SJSA1 (cell line): ENCODE measurements around the gene TM9SF3. TPM values are rescaled to one million over a fixed set of nuclear protein-coding genes. Genes with fewer than 3 reads are reported as not detected.

Experiments
- DNase-seq, 2 experiments: peaks; one replicate each; pipeline ENCODE4 v3.0.0-alpha.2; 2015 to 2020; ENCODE audit warnings: low spot score in 2 of 2, low read depth in 1 of 2
- H3K27ac ChIP-seq: fragments of 250-450 bp; sonication (Bioruptor Pico); 2 replicates; pipeline ENCODE4 v1.5.1; 2020; ENCODE audit warnings: mild to moderate bottlenecking, moderate library complexity
- H3K27me3 ChIP-seq: fragments of 250-450 bp; sonication (Bioruptor Pico); replicated peaks from 2 replicates; pipeline ENCODE4 v1.5.1; 2020; ENCODE audit warnings: mild to moderate bottlenecking, moderate library complexity
- H3K36me3 ChIP-seq: fragments of 250-450 bp; sonication (Bioruptor Pico); 2 replicates; pipeline ENCODE4 v1.5.1; 2020; ENCODE audit warnings: mild to moderate bottlenecking
- H3K4me1 ChIP-seq: fragments of 250-450 bp; sonication (Bioruptor Pico); replicated peaks from 2 replicates; pipeline ENCODE4 v1.6.1; 2021; ENCODE audit warnings: mild to moderate bottlenecking
- H3K4me3 ChIP-seq: fragments of 250-450 bp; sonication (Bioruptor Pico); 2 replicates; pipeline ENCODE4 v1.5.1; 2020; ENCODE audit warnings: mild to moderate bottlenecking
- H3K9me3 ChIP-seq: fragments of 250-450 bp; sonication (Bioruptor Pico); replicated peaks from 2 replicates; pipeline ENCODE4 v1.5.1; 2020; ENCODE audit warnings: mild to moderate bottlenecking
- total RNA-seq: library from RNA; depleted of rRNA; stranded (reverse); fragments of >200 nt; shearing (Covaris generic); gene quantifications from 2 replicates; pipeline ENCODE4 v1.2.3, GENCODE V29; 2014; rRNA removed

TM9SF3 gene
- 119 and 139 TPM in 2 replicates for total RNA-seq

GRCh38 chr10:96586419-96587263 lies at the start of gene TM9SF3:
Gene TM9SF3 (minus strand): TSS chr10:96587012. CDS start chr10:96586835, 177 bp downstream.
- Histone ChIP-seq H3K9me3 (peaks cover 4% of the 10 kb centered on the region; the same call in 1 of the 2 replicates), H3K4me3 (peak within 1 kb of the TSS; percentile 100), H3K27ac (peak within 1 kb of the TSS; percentile 97), H3K27me3 (no peaks in the 10 kb centered on the region), H3K4me1 (peaks cover 29% of the 10 kb centered on the region), H3K36me3 (peaks cover 25% of the 10 kb centered on the region)
- peak; percentile 89 to 96 for DNase-seq

GRCh38 chr10:96636551-96636950 lies 49.7 kb upstream of the TM9SF3 start:
- H3K36me3 ChIP-seq: no peaks in the 10 kb centered on the region
- H3K27ac ChIP-seq: no peak overlapping the region
- peaks cover 16% of the 10 kb centered on the region for H3K4me1 ChIP-seq
- no peaks in the 10 kb centered on the region for H3K9me3 ChIP-seq
- no peak overlapping the region for H3K4me3 ChIP-seq
- H3K27me3 ChIP-seq: no peaks in the 10 kb centered on the region; the same call in none of the 2 replicates
- peak in 1 of 2 experiments; percentile 66 for DNase-seq

GRCh38 chr10:96632974-96633710 lies 46.3 kb upstream of the TM9SF3 start:
- Histone ChIP-seq H3K27me3 (no peaks in the 10 kb centered on the region; the same call in 1 of the 2 replicates), H3K9me3 (no peaks in the 10 kb centered on the region), H3K36me3 (no peaks in the 10 kb centered on the region), H3K4me1 (peaks cover 10% of the 10 kb centered on the region), H3K4me3 (no peak overlapping the region), H3K27ac (no peak overlapping the region)
- no peak for DNase-seq

- DNase-seq: no peak
- H3K36me3 ChIP-seq: no peaks in the 10 kb centered on the region
- no peaks in the 10 kb centered on the region for H3K27me3 ChIP-seq
- H3K9me3 ChIP-seq: no peaks in the 10 kb centered on the region
- H3K27ac ChIP-seq: no peak overlapping the region
- H3K4me3 ChIP-seq: no peak overlapping the region
- H3K4me1 ChIP-seq: no peaks in the 10 kb centered on the region
These were observed 40.5 kb upstream of the TM9SF3 start for GRCh38 chr10:96627292-96627691.

- Histone ChIP-seq H3K4me1 (no peaks in the 10 kb centered on the region), H3K27me3 (no peaks in the 10 kb centered on the region), H3K9me3 (no peaks in the 10 kb centered on the region), H3K4me3 (no peak overlapping the region), H3K27ac (no peak overlapping the region), H3K36me3 (no peaks in the 10 kb centered on the region)
- no peak for DNase-seq
These were observed 40.0 kb upstream of the TM9SF3 start for GRCh38 chr10:96626795-96627194.

GRCh38 chr10:96625173-96625572 lies 38.4 kb upstream of the TM9SF3 start:
- Histone ChIP-seq H3K9me3 (no peaks in the 10 kb centered on the region), H3K27ac (no peak overlapping the region), H3K4me3 (no peak overlapping the region), H3K27me3 (no peaks in the 10 kb centered on the region), H3K4me1 (no peaks in the 10 kb centered on the region), H3K36me3 (no peaks in the 10 kb centered on the region)
- DNase-seq: no peak

GRCh38 chr10:96622013-96622787 lies 35.4 kb upstream of the TM9SF3 start:
- Histone ChIP-seq H3K9me3 (no peaks in the 10 kb centered on the region), H3K36me3 (no peaks in the 10 kb centered on the region), H3K27me3 (no peaks in the 10 kb centered on the region), H3K4me3 (no peak overlapping the region), H3K27ac (no peak overlapping the region), H3K4me1 (no peaks in the 10 kb centered on the region)
- DNase-seq: no peak

GRCh38 chr10:96619796-96620773 lies 33.3 kb upstream of the TM9SF3 start:
- H3K4me1 ChIP-seq: peaks cover 2% of the 10 kb centered on the region
- no peak for DNase-seq
- H3K27ac ChIP-seq: no peak overlapping the region
- H3K4me3 ChIP-seq: no peak overlapping the region
- H3K27me3 ChIP-seq: no peaks in the 10 kb centered on the region
- no peaks in the 10 kb centered on the region for H3K9me3 ChIP-seq
- no peaks in the 10 kb centered on the region for H3K36me3 ChIP-seq

GRCh38 chr10:96619120-96619519 lies 32.3 kb upstream of the TM9SF3 start:
- Histone ChIP-seq H3K4me3 (no peak overlapping the region), H3K36me3 (no peaks in the 10 kb centered on the region), H3K27ac (no peak overlapping the region), H3K4me1 (peaks cover 12% of the 10 kb centered on the region), H3K9me3 (no peaks in the 10 kb centered on the region), H3K27me3 (no peaks in the 10 kb centered on the region)
- no peak for DNase-seq

- no peaks in the 10 kb centered on the region for H3K27me3 ChIP-seq
- DNase-seq: no peak
- no peak overlapping the region for H3K4me3 ChIP-seq
- H3K27ac ChIP-seq: no peak overlapping the region
- H3K4me1 ChIP-seq: peaks cover 16% of the 10 kb centered on the region
- H3K9me3 ChIP-seq: no peaks in the 10 kb centered on the region
- H3K36me3 ChIP-seq: no peaks in the 10 kb centered on the region
These were observed 31.8 kb upstream of the TM9SF3 start for GRCh38 chr10:96618653-96619052.

GRCh38 chr10:96616961-96617360 lies 30.1 kb upstream of the TM9SF3 start:
- H3K9me3 ChIP-seq: no peaks in the 10 kb centered on the region
- H3K4me1 ChIP-seq: peaks cover 17% of the 10 kb centered on the region
- no peaks in the 10 kb centered on the region for H3K36me3 ChIP-seq
- DNase-seq: no peak
- H3K4me3 ChIP-seq: no peak overlapping the region
- H3K27me3 ChIP-seq: no peaks in the 10 kb centered on the region
- H3K27ac ChIP-seq: no peak overlapping the region

- DNase-seq: peak; percentile 67 to 90
- H3K36me3 ChIP-seq: no peaks in the 10 kb centered on the region
- H3K27ac ChIP-seq: no peak overlapping the region
These were observed 27.7 kb upstream of the TM9SF3 start for GRCh38 chr10:96614515-96614914.

GRCh38 chr10:96613576-96613975 lies 26.8 kb upstream of the TM9SF3 start:
- no peak for DNase-seq
- peaks cover 17% of the 10 kb centered on the region for H3K4me1 ChIP-seq
- H3K4me3 ChIP-seq: no peak overlapping the region
- H3K9me3 ChIP-seq: no peaks in the 10 kb centered on the region
- H3K36me3 ChIP-seq: no peaks in the 10 kb centered on the region
- no peak overlapping the region for H3K27ac ChIP-seq
- no peaks in the 10 kb centered on the region for H3K27me3 ChIP-seq

More at GRCh38 chr10:96614515-96614914, 27.7 kb upstream of the TM9SF3 start:
- no peaks in the 10 kb centered on the region for H3K27me3 ChIP-seq
- H3K9me3 ChIP-seq: no peaks in the 10 kb centered on the region
- no peak overlapping the region for H3K4me3 ChIP-seq
- peaks cover 17% of the 10 kb centered on the region for H3K4me1 ChIP-seq
